IPS-11a (cell line): Measurements from ENCODE around the gene CACNA1C.

Experiments
- H3K4me3 ChIP-seq: one replicate; pipeline ENCODE4 v1.5.1; 2013; ENCODE audit warnings: low read depth, low read length, control low read depth

CACNA1C gene

DNA sequence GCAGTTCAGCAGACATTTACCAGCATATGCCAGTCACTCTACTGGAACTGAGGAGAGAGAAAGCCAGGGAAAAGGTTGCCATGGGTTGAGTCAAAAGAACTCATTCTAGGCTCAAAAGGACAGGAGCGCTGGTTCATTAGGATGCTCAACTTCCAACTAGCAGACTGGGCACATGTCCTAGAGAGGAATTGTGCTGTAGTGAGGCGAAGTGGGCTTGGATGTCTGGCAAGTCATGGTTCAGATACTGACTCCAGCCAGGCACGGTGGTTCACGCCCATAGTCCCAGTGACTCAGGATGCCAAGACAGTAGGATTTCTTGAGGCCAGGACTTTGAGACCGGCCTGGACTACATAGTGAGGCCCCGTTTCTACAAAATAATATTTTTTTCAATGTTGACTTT lies 281.5 kb downstream of the CACNA1C start:
- no peak overlapping the region for H3K4me3 ChIP-seq

DNA sequence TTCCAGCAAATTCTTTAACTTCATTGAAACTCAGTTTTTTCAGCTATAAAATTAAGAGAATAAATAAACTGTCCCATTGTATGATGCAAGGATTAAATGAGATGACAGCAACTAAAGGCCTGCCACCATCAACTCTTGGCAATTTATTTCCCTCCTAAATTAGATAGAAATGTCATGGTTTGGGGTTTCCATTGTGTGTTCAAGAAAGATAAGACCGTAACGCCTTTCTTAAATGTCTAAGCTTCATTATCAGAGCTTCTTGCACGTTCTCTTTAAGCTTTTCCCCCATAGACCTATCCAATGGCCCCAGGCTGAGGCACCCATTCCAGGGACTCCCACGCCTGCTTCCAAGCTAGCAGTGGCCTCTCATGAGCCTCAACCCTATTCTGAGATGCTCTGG lies 281.9 kb downstream of the CACNA1C start:
- no peak overlapping the region for H3K4me3 ChIP-seq

DNA sequence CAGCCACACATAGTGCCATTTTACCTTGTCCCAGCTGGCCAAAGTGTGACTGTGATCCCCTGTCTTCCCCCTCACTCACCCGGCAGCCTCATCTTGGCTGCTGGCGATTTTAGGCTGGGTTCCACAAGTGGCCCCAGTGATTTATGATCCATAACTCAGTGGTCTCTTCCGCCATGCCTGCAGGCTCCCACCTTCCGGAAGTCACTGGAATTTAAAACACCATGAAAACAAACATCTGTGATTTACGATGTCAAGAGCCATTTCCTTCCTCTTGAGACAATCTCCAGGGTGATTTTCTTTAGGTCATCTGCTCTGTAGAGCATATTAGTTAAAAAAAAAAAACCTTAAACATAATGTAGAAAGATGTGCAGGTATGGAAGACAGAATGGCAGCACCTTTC lies 282.3 kb downstream of the CACNA1C start:
- no peak overlapping the region for H3K4me3 ChIP-seq

DNA sequence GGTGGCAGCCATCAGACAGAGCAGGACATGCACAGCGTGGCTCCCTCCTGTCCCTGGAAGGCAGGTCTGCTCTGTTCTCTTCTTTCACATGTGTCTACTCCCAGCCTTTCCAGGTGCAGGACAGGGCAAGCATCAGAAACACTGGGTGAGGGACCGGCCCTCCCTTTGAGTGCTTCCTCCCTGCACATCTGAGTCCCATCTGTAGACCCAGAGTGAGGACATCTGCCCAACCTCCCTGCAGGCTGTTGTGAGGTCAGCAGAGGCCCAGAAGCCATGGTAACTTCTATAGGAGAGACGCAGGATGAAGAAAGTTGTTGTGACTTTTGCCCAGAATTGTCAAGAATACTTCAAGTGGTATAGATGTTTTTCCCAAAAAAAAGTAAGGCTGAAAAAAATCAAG lies 282.7 kb downstream of the CACNA1C start:
- H3K4me3 ChIP-seq = no peak overlapping the region

DNA sequence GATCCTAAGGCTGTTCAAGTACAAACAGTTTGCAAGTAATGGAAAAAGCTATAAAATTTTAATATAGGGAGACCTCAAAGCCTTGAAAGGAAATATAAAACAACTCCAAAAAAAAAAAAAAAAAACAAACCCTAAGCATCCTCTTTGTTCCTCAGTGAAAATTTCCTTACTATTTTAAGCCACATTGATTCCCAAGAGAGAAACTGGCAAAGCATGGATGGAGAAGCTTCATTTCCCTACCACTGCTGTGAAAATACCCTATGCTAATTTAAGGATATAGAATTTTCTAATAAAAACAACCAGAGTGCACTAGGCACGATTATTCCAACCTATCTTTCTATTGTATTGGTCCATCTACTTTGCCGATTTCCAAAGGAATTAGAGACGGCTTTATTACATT lies 283.1 kb downstream of the CACNA1C start:
- H3K4me3 ChIP-seq = no peak overlapping the region

DNA sequence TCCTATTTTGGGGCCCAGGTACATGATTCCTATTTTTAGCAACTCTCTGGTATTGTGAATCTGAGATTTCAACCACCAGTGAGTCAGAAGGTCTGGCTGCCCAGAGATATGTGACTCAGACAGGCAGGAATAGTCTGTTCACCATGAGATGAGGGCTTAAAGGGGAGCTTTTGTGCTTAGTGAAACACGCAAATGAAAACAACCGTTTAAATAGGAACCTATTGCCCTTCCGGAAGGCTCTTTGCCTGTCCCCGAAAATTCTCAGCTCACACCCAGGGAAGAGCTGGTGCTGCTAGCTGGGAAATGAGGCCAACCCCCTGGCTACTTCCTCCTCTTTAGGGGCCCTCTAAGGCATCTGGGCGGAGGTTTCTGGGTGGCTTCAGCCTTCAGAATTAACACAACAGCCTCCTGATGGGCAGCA lies 283.6 kb downstream of the CACNA1C start:
- no peak overlapping the region for H3K4me3 ChIP-seq

DNA sequence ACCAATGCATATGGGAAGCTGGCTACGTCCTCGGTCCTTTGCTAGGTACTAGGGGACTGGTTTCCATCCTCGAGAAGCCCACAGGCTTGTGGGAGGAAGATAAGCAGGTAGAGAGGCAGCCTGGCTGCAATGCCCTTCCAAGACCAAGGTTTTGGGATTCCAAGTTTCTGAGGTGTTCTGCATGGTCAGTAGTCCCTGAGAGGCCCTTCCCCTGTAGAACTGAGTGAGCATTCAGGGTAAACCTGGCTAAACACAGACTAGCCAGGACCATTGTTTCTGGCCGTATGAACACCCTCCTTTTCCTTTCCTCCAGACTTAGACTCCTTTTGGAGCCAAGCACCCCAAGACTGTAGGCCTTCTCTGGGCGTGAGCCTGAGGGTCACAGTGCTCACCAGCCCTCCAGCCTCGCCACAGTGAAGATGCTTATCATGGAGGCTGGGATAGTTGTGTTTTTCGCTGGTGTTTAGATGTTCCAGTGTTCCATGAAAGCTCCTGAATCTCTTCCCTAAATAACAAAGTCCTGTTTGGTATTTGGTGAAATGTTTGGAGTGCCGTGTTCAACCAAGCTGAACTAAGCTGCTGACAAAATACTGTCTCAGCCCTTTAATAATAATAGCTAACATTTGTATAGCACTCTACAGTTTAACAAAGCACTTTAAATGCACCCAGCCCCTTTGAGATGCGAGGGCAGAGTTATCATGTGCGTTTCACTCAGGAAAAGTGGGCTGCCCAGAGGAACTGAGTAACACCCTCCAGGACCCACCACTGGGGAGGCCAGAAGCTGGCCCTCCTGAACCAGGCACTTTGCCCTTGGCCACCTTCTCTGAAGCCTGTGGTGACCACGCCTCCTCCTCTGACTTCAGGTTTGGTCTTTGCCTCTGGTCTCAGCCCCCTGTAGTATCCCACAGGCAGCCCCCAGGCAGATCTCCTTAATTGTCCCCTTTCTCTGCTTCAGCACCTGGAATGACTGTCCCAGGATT lies 284.5 kb downstream of the CACNA1C start:
- no peak overlapping the region for H3K4me3 ChIP-seq

DNA sequence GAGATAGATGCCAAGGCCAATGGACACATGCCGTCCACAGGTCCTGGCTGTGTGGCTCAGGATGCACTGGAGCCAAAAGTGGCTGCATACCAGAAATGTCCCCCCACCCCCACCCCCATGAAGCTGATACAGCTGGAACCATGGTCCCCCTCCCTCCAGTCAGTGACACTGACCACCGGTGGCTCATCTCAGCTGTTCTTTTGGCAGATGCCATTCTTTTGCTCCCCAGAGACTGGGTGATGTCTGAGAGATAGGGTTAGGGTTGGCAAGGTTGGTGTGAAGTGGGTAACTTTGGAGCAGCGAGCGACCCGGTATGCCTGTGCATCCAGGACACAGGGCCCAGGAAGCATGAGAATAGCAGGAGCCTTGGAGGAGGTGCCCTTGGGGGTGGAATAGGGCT lies 285.6 kb downstream of the CACNA1C start:
- H3K4me3 ChIP-seq = no peak overlapping the region

DNA sequence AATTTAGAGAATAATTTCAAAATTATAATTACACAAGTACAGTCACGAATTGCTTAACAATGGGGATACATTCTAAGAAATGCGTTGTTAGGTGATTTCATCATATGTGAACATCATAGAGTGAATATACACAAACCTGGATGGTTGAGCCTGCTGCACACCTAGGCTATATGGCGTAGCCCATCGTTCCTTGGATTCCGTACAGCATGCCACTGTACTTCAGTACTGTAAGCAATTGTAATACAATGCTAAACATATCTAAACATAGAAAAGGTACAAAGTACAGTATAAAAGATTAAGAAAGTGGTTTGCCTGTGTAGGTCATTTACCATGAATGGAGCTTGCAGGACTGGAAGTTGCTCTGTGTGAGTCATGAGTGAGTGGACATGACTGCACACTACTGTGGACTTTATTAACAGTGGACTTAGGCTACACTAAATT lies 286.2 kb downstream of the CACNA1C start:
- H3K4me3 ChIP-seq = no peak overlapping the region

DNA sequence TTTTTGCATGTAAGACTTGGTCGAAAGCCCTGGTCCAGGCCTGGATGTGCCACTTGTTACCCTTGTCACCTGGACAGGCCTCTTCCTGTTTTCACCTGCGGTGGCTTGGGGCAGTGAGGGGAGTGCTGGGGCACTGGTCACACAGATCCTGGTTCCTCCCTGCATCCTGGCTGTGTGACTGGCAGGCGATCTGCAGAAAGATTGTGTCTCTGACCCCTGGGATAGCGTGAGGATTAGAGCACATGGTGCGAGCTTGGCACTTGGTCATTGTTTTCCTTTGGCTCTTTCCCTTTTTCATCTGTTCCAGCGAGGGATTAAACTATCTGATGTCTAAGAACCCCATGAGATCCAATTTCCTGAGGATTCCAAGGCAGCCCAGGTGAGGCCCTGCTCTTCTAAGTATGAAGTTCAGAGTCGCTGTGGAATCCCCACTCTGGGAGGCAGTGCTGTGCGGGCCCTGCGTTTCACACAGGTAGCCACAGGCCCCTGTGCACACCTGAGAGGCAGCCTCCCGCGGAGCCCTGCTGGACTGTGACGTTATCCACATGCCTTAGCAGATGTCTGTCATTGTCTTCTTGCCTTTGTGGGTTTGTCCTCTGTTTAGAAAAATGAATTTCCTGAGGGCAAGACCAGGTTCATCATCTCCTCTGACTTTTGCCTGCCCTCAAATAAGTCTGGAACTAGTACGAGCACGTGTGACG lies 288.4 kb downstream of the CACNA1C start:
- no peak overlapping the region for H3K4me3 ChIP-seq

DNA sequence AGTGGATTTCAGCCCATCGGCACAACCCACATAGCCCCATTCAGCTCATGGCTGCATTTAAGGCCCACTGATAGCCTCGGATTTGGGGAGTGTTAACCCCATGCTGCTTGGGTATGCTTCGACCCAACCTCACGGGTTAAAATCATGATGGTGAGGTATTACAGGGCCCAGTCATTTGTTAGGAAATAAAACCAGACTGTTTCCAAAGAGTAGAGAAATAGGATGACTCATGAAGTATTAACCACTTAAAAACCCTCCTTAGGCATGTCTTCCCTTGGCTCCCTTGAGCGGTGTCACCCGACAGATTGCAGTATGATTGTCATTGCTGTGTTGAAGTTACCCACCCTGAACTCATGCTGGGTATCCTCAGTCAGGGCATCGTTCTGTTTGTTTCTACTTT lies 289.1 kb downstream of the CACNA1C start:
- no peak overlapping the region for H3K4me3 ChIP-seq

DNA sequence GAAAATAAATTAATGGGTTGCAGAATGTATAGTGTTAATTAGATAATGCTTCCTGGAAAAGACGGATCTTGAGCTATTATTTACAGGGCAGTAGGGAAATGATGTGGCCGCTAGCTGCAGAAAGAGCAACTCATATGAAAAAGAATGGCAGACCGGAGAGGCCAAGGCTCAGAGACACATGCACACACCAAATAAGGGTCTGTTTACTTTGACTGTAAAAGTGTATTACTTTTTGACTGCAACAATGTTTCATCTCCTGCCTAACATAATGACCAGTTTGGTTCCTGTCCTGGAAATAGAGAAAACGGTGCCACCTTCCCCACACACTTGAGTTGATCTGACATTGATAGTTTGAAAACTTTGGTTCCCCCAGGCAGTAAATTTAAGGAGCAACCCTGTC lies 290.9 kb downstream of the CACNA1C start:
- H3K4me3 ChIP-seq = no peak overlapping the region

DNA sequence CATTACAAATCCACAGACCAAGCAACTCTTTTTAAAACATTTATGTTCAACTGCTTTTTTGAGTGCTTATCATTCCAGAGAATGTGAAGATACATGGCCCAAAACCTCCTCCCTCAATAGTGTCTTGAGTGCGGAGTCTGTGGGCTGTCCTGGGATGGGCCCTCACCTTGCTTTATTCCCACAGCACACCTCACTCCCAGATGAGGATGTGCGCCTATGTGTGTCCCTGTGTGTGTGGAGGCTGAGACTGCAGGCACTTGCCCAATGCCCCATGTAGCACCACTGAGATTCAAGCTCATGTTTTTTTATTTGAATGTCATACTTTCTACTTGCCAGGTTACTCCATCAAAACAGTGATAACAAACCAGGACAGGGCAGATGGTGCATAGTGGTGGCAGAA lies 291.7 kb downstream of the CACNA1C start:
- H3K4me3 ChIP-seq = no peak overlapping the region

DNA sequence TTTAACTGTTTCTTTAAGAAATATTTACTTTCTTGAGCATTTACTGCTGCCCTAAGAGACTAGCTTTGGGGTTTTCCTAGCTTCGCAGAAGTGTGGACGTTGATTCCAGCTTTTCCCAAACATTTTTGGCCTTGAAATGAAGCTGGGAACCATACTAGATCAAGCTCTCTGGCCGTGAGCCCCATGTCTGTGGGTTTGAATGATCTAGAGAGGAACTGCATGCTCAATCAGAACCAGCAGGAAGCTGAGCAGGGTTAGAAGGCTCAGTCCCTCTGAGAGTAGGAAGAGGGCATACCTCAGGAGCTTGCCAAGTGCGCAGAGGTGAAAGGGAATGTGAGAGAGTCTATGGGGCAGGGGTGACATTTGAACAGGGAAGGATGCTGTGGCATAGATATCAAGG lies 292.1 kb downstream of the CACNA1C start:
- no peak overlapping the region for H3K4me3 ChIP-seq

DNA sequence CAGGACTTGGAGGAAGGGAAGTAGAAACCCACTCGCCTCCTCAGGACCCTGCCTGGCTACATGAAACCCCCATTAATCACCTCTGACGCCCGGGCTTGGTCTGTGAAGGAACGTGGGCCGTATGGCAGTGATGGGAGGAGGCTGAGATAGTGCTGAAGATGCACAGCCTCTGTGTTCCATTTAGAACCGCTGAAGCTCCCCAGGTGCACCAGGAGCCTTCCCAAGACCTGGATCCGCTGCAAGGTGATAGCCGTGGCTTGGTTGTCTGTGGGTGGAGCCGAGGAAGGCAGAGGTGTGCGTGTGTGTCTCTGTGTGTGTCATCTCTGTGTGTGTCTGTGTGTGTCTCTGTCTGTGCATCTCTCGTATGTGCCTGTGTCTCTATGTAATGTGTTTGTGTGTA lies 293.1 kb downstream of the CACNA1C start:
- H3K4me3 ChIP-seq = no peak overlapping the region

DNA sequence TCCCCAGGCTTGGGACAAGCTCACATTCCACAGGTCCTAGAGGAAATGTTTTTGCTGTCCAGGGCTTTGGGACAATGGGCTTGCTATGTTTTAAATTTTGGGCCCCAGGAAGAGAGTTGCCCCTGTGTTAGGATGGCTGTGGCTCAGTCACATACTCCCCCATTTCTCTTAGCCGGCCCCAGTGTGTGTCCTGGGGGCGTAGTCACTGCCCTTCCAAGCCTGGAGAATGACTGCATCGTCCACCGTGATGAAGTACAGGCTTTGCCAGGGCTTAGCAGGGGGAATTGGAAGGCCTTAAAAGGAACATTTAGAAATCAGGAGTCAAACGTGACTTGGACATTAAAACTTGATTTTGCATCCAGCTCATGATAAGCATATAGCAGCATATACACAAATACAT lies 293.6 kb downstream of the CACNA1C start:
- no peak overlapping the region for H3K4me3 ChIP-seq

DNA sequence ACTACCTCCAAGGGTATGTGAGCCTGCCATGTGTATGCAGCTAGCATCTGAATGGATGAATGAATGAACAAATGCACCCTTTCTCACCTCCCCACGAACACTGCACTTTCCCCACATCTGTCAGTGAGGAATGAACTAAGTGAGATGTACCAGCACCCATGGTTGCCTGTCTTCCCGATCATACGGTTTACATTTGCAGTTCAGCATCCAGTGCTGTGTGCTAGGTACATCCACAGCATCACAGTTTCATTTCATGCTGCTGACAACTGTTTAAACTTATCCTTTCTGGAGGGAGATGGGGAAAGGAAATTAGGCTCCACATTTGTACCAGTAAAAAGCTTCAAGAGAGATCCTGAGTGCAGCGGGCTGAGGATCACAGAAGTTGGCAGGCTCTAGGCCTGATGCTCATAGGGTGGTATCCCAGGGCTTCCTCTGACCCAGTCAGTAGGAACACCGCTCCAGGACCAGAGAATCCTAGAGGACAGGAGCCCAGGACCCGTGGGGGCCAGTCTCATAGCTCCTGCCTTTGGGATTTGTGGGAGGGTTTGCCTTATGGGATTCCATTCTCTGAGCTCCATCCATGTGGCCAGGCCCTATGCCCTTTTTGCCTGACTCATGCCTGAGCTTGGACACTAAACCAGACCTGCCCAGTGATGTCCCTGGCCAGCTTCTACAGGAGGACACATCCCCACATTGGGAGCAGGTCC lies 294.5 kb downstream of the CACNA1C start:
- H3K4me3 ChIP-seq = no peak overlapping the region

DNA sequence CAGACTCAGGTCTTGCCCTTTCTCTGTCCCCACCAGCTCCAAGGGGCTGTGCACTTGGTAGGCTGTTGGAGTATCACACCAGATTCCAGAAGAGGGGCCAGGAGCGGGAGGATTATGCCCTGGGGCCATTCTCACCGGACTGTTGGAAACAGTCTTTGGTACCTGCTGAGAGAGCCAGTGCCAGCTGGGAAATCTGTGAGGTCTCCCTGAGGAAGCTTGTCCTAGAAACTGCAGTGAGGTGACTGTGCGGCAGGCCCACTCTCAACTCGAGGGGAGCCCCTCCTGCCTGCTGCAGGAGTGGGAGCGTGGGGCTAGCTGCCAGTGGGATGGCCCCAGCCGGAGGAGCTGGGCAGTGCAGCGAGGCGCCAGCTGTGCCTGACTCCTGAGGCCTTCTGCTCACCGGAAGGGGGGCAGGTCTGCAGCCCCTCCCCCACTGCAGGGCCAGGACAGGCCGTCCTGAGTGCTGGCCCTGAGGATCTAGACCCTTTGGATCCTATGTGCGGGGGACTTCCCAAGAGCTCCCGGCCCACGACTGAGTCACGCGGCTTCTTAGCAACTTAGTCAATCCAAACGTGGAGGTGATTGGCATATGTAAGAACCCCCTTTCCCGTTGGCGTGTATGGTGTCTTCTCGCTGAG lies 295.2 kb downstream of the CACNA1C start:
- H3K4me3 ChIP-seq = no peak overlapping the region

DNA sequence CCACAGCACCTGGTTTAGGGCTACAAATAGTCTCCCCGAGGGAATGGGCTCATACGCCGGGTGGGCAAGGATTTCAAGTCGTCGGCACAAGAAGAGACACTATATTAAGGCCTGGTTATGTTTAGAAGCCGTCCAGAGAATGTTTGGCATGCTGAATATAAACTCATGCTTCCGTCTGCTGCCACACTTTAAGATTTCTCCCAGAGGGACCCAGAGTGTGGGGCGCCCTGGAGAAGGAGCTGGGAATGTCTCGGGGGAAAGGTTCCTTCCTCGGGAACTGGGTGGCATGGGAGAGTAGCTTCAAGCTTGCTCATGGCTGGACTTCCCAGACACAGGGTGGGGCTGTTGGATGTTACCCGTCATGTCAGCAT lies 295.7 kb downstream of the CACNA1C start:
- H3K4me3 ChIP-seq = no peak overlapping the region

DNA sequence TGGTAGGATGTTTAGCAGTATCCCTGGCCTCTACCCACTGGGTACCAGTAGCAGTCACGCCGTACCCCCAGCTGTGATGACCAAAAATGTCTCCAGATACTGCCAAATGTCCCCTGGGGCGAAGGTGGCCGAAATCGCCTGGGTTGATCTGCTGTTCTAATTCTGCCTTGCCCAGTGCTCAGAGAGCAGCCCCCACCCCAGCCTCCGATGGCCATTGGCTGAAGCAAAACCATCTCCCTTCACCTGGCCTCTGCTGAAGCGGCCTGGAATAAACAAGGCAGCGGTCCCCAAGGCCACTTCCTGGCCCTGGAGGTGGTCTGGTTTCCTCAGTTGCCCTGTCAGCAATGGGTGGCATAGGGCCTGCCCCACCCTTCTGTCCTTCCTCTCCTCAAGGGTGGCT lies 298.4 kb downstream of the CACNA1C start:
- no peak overlapping the region for H3K4me3 ChIP-seq

DNA sequence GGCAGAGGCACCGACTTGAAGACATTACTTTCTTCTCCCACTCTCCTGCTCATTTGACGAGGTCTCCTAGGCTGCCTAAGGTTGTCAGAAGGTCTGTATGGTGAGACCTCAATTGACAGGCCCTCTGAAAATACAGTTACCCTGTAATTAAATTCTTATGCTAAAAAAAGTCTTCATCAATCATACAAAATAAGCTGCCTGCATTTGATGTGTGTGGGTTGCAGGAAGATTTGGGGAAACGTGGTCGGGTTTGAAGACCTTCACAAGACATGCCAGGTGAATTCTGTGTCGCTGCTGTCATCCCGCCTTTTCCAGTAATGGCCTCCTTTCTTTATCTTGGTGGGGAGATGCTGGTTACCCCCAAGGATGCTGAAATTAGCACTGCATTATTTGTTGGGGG lies 299.4 kb downstream of the CACNA1C start:
- no peak overlapping the region for H3K4me3 ChIP-seq
